ENCODE data around the gene AOX1.

GRCh38 chr2:200702044-200702443 is 116.2 kb downstream of the AOX1 start:
- no peak for TF ChIP-seq CTCF (IDR thresholded peaks at IDR 0.05; ENCODE audit: insufficient read depth, low read length)
- TF ChIP-seq POLR2AphosphoS5 (IDR thresholded peaks at IDR 0.05; ENCODE audit: low read depth): no peak
